ENCODE results near the gene RBM23.
A peak's percentile ranks its signal among the peaks of the same experiment; 100 is the strongest.
"Not testable (repeated sequence)": the region's sequence is repeated elsewhere in the genome, so short reads cannot be mapped to it uniquely, and the experiment has no call there.

RBM23 gene

DNA sequence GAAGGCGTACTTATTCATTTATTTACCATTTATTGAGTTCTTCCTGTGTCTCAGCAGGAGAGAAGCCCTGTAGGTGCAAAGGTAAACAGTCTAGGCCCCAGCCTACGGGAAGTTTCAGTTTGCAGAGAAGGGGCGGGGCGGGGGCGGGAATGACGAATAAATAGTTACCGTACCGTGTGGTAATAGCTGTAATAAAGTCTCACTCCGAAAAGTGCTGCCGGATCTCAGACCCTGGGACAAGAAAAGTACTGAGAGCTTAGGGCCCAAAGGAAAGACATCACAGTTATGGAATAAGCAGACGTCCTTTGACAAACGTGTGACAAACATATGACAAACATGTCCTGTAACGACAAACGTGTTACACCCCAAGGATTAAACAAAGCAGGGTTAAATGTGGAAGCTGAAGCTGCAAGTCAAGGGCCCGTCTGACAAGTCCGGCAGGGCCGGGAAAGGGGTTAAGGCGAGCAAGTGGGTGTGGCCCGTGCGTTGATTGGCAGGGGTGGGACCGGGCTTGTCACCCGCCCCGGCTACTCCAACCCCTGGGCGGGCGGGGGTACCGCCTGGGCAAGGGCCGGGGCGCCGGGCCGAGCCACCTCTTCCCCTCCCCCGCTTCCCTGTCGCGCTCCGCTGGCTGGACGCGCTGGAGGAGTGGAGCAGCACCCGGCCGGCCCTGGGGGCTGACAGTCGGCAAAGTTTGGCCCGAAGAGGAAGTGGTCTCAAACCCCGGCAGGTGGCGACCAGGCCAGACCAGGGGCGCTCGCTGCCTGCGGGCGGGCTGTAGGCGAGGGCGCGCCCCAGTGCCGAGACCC is 47.5 kb downstream of the RBM23 start, which contains the start of gene LRP10:
TSS of gene LRP10 (plus strand) at position 517 of the 809 bp plus-strand sequence. CDS start 564 bp downstream, outside the sequence.
- H3K36me3 ChIP-seq (ENCODE audit: insufficient read depth, low read depth, low read length), result peaks cover 8% of the 10 kb centered on the region; the same call in 1 of the 2 replicates
- peak within 1 kb of the TSS; percentile 82 for H3K4me3 ChIP-seq (ENCODE audit: low read length)
- peaks cover 6% of the 10 kb centered on the region for H3K4me1 ChIP-seq (ENCODE audit: insufficient read depth, low read length)
- peak within 1 kb of the TSS; percentile 69; the same call in 1 of the 2 replicates for H3K9ac ChIP-seq (ENCODE audit: low read depth, low read length)
- H3K27ac ChIP-seq (ENCODE audit: low read length), result peak within 1 kb of the TSS; percentile 31
- no peaks in the 10 kb centered on the region for H3K9me3 ChIP-seq (ENCODE audit: insufficient read depth, low read depth, low read length)
- H3K27me3 ChIP-seq (ENCODE audit: insufficient read depth, low read length), result no peaks in the 10 kb centered on the region

DNA sequence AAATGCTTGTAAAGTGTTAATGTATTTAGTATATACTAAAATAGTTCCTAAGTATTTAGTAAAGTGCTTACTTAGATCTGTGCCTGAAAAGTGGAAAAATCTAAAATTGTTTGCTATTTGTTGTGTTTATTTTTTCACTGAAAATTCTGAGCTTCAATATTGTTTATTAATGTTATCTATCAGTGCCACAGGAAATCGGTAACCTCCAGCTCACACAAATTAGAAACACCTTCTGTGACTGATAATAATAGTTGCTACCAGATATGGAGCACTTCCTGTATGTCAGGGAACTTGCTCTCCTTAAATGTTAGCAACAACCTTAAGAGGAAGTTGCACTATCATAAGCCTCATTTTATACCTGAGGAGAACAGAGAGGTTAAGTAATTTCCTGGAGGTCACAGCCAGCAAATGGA is 48.1 kb downstream of the RBM23 start:
- peaks cover 8% of the 10 kb centered on the region; the same call in 1 of the 2 replicates for H3K36me3 ChIP-seq (ENCODE audit: insufficient read depth, low read depth, low read length)
- no peaks in the 10 kb centered on the region for H3K9me3 ChIP-seq (ENCODE audit: insufficient read depth, low read depth, low read length)
- H3K4me1 ChIP-seq (ENCODE audit: insufficient read depth, low read length), result peaks cover 6% of the 10 kb centered on the region
- H3K9ac ChIP-seq (ENCODE audit: low read depth, low read length), result peak overlapping the region; percentile 69; the same call in 1 of the 2 replicates
- no peaks in the 10 kb centered on the region for H3K27me3 ChIP-seq (ENCODE audit: insufficient read depth, low read length)
- peak overlapping the region; percentile 82 for H3K4me3 ChIP-seq (ENCODE audit: low read length)
- peak overlapping the region; percentile 31 for H3K27ac ChIP-seq (ENCODE audit: low read length)

GRCh38 chr14:22866874-22867273 is 52.1 kb downstream of the RBM23 start:
- Histone ChIP-seq H3K27me3 (ENCODE audit: insufficient read depth, low read length) (no peaks in the 10 kb centered on the region), H3K36me3 (ENCODE audit: insufficient read depth, low read depth, low read length) (no peaks in the 10 kb centered on the region), H3K4me1 (ENCODE audit: insufficient read depth, low read length) (peaks cover 6% of the 10 kb centered on the region), H3K9me3 (ENCODE audit: insufficient read depth, low read depth, low read length) (no peaks in the 10 kb centered on the region), H3K9ac (ENCODE audit: low read depth, low read length) (no peak overlapping the region), H3K4me3 (ENCODE audit: low read length) (no peak overlapping the region), H3K27ac (ENCODE audit: low read length) (no peak overlapping the region)

DNA sequence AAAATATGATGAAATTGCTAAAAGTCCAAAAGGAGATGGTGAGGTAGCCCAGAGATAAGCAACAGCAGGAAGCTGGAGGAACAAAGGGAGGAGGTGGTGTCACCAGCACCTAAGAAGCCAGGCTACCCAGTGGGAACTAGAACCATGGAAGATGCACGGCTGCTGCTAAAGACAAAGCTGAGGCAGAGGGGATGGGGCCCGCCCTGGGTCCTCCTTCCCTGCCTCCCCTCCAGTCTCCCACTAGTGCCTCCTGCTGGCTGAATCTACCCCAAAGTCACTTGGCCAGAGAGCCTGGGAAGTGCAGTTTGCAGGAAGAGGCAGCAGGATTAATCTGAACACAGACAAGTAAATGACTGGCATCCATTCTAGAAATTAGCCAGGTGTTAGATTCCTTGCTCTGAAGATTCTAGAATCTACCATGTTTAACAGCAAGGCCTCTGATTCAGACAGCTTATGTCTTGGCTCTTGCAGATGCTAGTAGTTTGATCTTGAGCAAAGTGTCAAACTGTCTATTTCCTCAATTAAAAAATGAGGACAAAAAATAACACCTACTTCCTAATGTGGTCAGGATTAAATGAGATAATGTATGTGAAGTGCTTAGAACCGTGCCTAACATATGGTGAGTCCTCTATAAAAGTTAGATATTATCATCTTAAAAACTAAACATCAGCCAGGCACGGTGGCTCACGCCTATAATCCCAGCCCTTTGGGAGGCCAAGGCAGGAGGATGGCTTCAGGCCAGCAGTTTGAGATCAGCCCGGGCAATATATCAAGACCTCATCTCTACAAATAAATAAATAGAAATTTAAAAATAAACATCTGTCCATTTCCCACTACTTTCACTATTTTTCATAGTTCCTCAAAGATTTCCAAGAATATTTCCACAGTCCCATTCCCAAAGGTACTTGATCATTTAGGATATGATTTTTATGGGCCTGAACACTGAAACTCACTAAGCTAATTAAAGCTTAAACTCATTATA is 53.2 kb downstream of the RBM23 start:
- Histone ChIP-seq H3K4me1 (ENCODE audit: insufficient read depth, low read length) (peaks cover 4% of the 10 kb centered on the region), H3K4me3 (ENCODE audit: low read length) (no peak overlapping the region), H3K27ac (ENCODE audit: low read length) (no peak overlapping the region), H3K27me3 (ENCODE audit: insufficient read depth, low read length) (no peaks in the 10 kb centered on the region), H3K9ac (ENCODE audit: low read depth, low read length) (no peak overlapping the region), H3K36me3 (ENCODE audit: insufficient read depth, low read depth, low read length) (no peaks in the 10 kb centered on the region), H3K9me3 (ENCODE audit: insufficient read depth, low read depth, low read length) (no peaks in the 10 kb centered on the region)

- no peak overlapping the region for H3K27ac ChIP-seq (ENCODE audit: low read length)
- H3K9me3 ChIP-seq (ENCODE audit: insufficient read depth, low read depth, low read length), result no peaks in the 10 kb centered on the region
- H3K36me3 ChIP-seq (ENCODE audit: insufficient read depth, low read depth, low read length), result no peaks in the 10 kb centered on the region
- H3K9ac ChIP-seq (ENCODE audit: low read depth, low read length), result no peak overlapping the region
- no peaks in the 10 kb centered on the region for H3K4me1 ChIP-seq (ENCODE audit: insufficient read depth, low read length)
- H3K4me3 ChIP-seq (ENCODE audit: low read length), result no peak overlapping the region
- no peaks in the 10 kb centered on the region for H3K27me3 ChIP-seq (ENCODE audit: insufficient read depth, low read length)
These were observed 54.0 kb downstream of the RBM23 start for GRCh38 chr14:22864979-22865378.

- no peaks in the 10 kb centered on the region for H3K27me3 ChIP-seq (ENCODE audit: insufficient read depth, low read length)
- no peaks in the 10 kb centered on the region for H3K4me1 ChIP-seq (ENCODE audit: insufficient read depth, low read length)
- no peak overlapping the region for H3K9ac ChIP-seq (ENCODE audit: low read depth, low read length)
- no peaks in the 10 kb centered on the region for H3K36me3 ChIP-seq (ENCODE audit: insufficient read depth, low read depth, low read length)
- no peaks in the 10 kb centered on the region for H3K9me3 ChIP-seq (ENCODE audit: insufficient read depth, low read depth, low read length)
- H3K27ac ChIP-seq (ENCODE audit: low read length), result no peak overlapping the region
- H3K4me3 ChIP-seq (ENCODE audit: low read length), result no peak overlapping the region
These were observed 57.3 kb downstream of the RBM23 start for GRCh38 chr14:22861651-22862050.

- H3K27me3 ChIP-seq (ENCODE audit: insufficient read depth, low read length); H3K4me3 ChIP-seq (ENCODE audit: low read length); H3K9ac ChIP-seq (ENCODE audit: low read depth, low read length); H3K36me3 ChIP-seq (ENCODE audit: insufficient read depth, low read depth, low read length); H3K27ac ChIP-seq (ENCODE audit: low read length); H3K9me3 ChIP-seq (ENCODE audit: insufficient read depth, low read depth, low read length); H3K4me1 ChIP-seq (ENCODE audit: insufficient read depth, low read length): not testable (repeated sequence)
These were observed 58.6 kb downstream of the RBM23 start for GRCh38 chr14:22860377-22860776.

GRCh38 chr14:22856428-22856827 is 62.5 kb downstream of the RBM23 start:
- Histone ChIP-seq H3K4me3 (ENCODE audit: low read length) (no peak overlapping the region), H3K36me3 (ENCODE audit: insufficient read depth, low read depth, low read length) (no peaks in the 10 kb centered on the region), H3K4me1 (ENCODE audit: insufficient read depth, low read length) (no peaks in the 10 kb centered on the region), H3K9me3 (ENCODE audit: insufficient read depth, low read depth, low read length) (no peaks in the 10 kb centered on the region), H3K27me3 (ENCODE audit: insufficient read depth, low read length) (no peaks in the 10 kb centered on the region), H3K27ac (ENCODE audit: low read length) (no peak overlapping the region), H3K9ac (ENCODE audit: low read depth, low read length) (no peak overlapping the region)

GRCh38 chr14:22854963-22855724 is 63.8 kb downstream of the RBM23 start:
- H3K9ac ChIP-seq (ENCODE audit: low read depth, low read length), result no peak overlapping the region
- H3K4me3 ChIP-seq (ENCODE audit: low read length), result no peak overlapping the region
- no peaks in the 10 kb centered on the region for H3K4me1 ChIP-seq (ENCODE audit: insufficient read depth, low read length)
- H3K36me3 ChIP-seq (ENCODE audit: insufficient read depth, low read depth, low read length), result no peaks in the 10 kb centered on the region
- no peak overlapping the region for H3K27ac ChIP-seq (ENCODE audit: low read length)
- H3K27me3 ChIP-seq (ENCODE audit: insufficient read depth, low read length), result no peaks in the 10 kb centered on the region
- no peaks in the 10 kb centered on the region for H3K9me3 ChIP-seq (ENCODE audit: insufficient read depth, low read depth, low read length)

- not testable (repeated sequence) for H3K9ac ChIP-seq (ENCODE audit: low read depth, low read length); H3K4me3 ChIP-seq (ENCODE audit: low read length); H3K36me3 ChIP-seq (ENCODE audit: insufficient read depth, low read depth, low read length)
These were observed 64.7 kb downstream of the RBM23 start for GRCh38 chr14:22854296-22854695.

More at GRCh38 chr14:22854296-22854695, 64.7 kb downstream of the RBM23 start:
- H3K27me3 ChIP-seq (ENCODE audit: insufficient read depth, low read length); H3K27ac ChIP-seq (ENCODE audit: low read length); H3K9me3 ChIP-seq (ENCODE audit: insufficient read depth, low read depth, low read length); H3K4me1 ChIP-seq (ENCODE audit: insufficient read depth, low read length): not testable (repeated sequence)

All from iPS-20b (cell line).